SK-N-SH (cell line): Measurements from ENCODE around the gene RAB39A.

ENCODE experiments used
- EP300 ChIP-seq, 2 experiments: IDR thresholded peaks; 2 replicates each; pipeline versions ENCODE4 v1.4.0 to v1.6.1; 2012; ENCODE audit warnings: borderline replicate concordance in 1 of 2, low read depth in 1 of 2, low read length in 1 of 2
- EZH2phosphoT487 ChIP-seq: fragments of 200-600 bp; sonication (generic); IDR thresholded peaks from 2 replicates; pipeline ENCODE4 v1.6.1; 2017; ENCODE audit warnings: low read depth, mixed run types, mild to moderate bottlenecking, antibody characterized with exemption, moderate library complexity, borderline replicate concordance
- MEF2A ChIP-seq: IDR thresholded peaks from 2 replicates; pipeline ENCODE4 v1.4.0; 2012; ENCODE audit warnings: low read depth, borderline replicate concordance
- YY1 ChIP-seq: IDR thresholded peaks from 2 replicates; pipeline ENCODE4 v1.4.0; 2012; ENCODE audit warnings: low read depth, mild to moderate bottlenecking
- TF ChIP-seq, protein P1 (sequence below): fragments of 200-600 bp; sonication (generic); IDR thresholded peaks from 2 replicates; pipeline ENCODE4 v1.6.1; 2017; ENCODE audit warnings: antibody characterized with exemption, mild to moderate bottlenecking, moderate library complexity

DNA sequence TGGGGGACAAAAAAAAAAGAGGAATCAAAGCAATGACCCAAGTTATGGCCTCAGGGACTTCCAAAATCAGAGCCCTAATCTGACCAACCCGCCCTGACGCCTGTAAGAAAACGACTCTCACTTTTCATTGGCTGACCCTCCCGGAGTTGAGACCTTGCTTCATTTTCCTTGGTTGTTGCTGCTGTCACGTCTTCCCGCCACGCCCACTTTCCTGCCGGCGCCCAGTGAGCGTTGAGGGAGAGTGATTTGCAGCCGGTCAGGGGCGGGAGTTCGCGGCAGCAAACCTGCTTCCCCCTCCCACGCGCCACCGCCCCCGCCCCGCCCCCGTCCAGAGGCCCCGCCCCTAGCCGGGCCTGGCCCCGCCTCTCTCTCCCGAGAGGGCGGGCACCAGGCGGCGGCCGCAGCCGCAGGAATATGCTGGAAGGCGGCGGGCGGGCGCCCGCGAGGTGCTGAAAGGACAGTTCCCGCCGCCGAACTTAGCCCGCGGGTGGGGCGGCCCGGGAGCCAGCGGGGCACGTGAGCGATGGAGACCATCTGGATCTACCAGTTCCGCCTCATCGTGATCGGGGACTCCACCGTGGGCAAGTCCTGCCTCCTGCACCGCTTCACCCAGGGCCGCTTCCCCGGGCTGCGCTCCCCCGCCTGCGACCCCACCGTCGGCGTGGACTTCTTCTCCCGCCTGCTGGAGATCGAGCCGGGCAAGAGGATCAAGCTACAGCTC is at the start of gene RAB39A:
- TF ChIP-seq YY1 (no peak), EZH2phosphoT487 (no peak), MEF2A (no peak), EP300 (IDR thresholded peaks at IDR 0.05; ENCODE audit: borderline replicate concordance in 1 of 2, low read depth in 1 of 2, low read length in 1 of 2) (0 out of 4 replicates have a peak, but pooled peaks of 1 of the 2 experiments have one; percentile 10)
- TF ChIP-seq, protein P1, sequence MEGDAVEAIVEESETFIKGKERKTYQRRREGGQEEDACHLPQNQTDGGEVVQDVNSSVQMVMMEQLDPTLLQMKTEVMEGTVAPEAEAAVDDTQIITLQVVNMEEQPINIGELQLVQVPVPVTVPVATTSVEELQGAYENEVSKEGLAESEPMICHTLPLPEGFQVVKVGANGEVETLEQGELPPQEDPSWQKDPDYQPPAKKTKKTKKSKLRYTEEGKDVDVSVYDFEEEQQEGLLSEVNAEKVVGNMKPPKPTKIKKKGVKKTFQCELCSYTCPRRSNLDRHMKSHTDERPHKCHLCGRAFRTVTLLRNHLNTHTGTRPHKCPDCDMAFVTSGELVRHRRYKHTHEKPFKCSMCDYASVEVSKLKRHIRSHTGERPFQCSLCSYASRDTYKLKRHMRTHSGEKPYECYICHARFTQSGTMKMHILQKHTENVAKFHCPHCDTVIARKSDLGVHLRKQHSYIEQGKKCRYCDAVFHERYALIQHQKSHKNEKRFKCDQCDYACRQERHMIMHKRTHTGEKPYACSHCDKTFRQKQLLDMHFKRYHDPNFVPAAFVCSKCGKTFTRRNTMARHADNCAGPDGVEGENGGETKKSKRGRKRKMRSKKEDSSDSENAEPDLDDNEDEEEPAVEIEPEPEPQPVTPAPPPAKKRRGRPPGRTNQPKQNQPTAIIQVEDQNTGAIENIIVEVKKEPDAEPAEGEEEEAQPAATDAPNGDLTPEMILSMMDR: no peak
